Left lung (tissue), 10 donors: ENCODE results near the gene ZNF782. TPM values are rescaled to one million over a fixed set of nuclear protein-coding genes. Genes with fewer than 3 reads are reported as not detected.
"Not testable (repeated sequence)": the region's sequence is repeated elsewhere in the genome, so short reads cannot be mapped to it uniquely, and the experiment has no call there.

Experiments
- ATAC-seq: fragments of 200-7000 bp; cut with Tn5 transposase; one replicate; pipeline ENCODE4 v1.9.1; 2020; ENCODE audit warnings: moderate library complexity
- DNase-seq, 4 donors: peaks; one replicate each; pipeline ENCODE4 v3.0.0-alpha.2; 2013 to 2020
- H3K27ac ChIP-seq, 2 donors: fragments of 200-600 bp; sonication (generic) in 1 of 2; one replicate each; pipeline versions ENCODE4 v1.5.0 to v1.8.0; 2020 to 2021
- H3K27me3 ChIP-seq, 2 donors: fragments of 200-600 bp; sonication (generic) in 1 of 2; one replicate each; pipeline versions ENCODE4 v1.5.0 to v1.8.0; 2020 to 2021
- H3K36me3 ChIP-seq, 2 donors: fragments of 200-600 bp; sonication (generic) in 1 of 2; one replicate each; pipeline versions ENCODE4 v1.5.0 to v1.8.0; 2020 to 2021
- H3K4me1 ChIP-seq, 2 donors: fragments of 200-600 bp; one replicate each; pipeline ENCODE4 v1.8.0; 2021
- H3K4me3 ChIP-seq, 2 donors: fragments of 200-600 bp; sonication (generic) in 1 of 2; one replicate each; pipeline versions ENCODE4 v1.5.0 to v1.8.0; 2020 to 2021; ENCODE audit warnings: mild to moderate bottlenecking in 1 of 2
- H3K9me3 ChIP-seq, 2 donors: fragments of 200-600 bp; sonication (generic) in 1 of 2; one replicate each; pipeline versions ENCODE4 v1.5.0 to v1.8.0; 2020 to 2021
- intact Hi-C, 2 donors: fragments of 100-400 bp; cut with DNase I; formaldehyde crosslinking; loops; one replicate each; pipeline versions ENCODE4 v1.11.2 to v1.14.2; 2022
- polyA plus RNA-seq, 6 donors: library from polyadenylated mRNA; unstranded; fragments of 120-200 nt; gene quantifications; one replicate each; pipeline ENCODE4 v1.2.1, GENCODE V29; 2013; ENCODE audit not compliant: insufficient read length in 6 of 6
- total RNA-seq, 2 donors: library from RNA; stranded (reverse); fragmentation: NEBNext Ultra II Directional; extraction: Animal tissue kit (Norgen Biotek cat#: 25700); gene quantifications; one replicate each; pipeline ENCODE4 v1.2.1, GENCODE V29; 2021
- TF ChIP-seq, protein P1 (sequence below), 2 donors: fragments of 200-600 bp; sonication (generic) in 1 of 2; IDR thresholded peaks; one replicate each; pipeline versions ENCODE4 v1.5.0 to v1.8.0; 2021; ENCODE audit warnings: antibody characterized with exemption in 2 of 2
- donor health status: DM: no; HTN: yes; CAD: no.
- donor health status: DM: no; HTN: no; CAD: no.

The ZNF782 gene
- total and polyA plus RNA-seq, 8 donors, result 3.8 to 8.7 (median 7.6) TPM

DNA sequence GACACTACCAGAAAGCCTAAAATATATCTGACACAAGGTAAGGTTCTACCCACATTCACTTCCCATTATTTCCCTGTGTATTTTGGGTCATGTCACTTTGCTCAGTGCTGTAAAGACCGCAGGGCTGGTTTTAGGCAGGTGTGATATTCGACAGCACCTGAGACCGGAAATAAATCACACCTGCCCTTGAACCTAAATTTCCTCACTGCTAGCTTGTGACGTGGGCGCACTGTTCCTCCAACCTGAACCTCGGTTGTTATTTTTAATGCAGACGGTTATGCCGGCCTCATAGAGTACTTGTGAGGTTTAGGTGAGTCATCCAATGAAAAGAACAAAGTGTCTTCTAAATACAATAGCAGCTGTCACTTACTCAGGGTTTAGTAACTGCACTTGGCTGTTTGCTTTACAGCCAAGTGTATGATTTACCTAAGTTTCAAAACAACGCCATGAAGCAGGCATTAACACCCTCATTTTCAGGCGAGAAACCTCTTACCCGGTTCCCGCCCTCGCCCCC lies 20.7 kb upstream of the ZNF782 start:
- TF ChIP-seq, protein P1, sequence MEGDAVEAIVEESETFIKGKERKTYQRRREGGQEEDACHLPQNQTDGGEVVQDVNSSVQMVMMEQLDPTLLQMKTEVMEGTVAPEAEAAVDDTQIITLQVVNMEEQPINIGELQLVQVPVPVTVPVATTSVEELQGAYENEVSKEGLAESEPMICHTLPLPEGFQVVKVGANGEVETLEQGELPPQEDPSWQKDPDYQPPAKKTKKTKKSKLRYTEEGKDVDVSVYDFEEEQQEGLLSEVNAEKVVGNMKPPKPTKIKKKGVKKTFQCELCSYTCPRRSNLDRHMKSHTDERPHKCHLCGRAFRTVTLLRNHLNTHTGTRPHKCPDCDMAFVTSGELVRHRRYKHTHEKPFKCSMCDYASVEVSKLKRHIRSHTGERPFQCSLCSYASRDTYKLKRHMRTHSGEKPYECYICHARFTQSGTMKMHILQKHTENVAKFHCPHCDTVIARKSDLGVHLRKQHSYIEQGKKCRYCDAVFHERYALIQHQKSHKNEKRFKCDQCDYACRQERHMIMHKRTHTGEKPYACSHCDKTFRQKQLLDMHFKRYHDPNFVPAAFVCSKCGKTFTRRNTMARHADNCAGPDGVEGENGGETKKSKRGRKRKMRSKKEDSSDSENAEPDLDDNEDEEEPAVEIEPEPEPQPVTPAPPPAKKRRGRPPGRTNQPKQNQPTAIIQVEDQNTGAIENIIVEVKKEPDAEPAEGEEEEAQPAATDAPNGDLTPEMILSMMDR (IDR thresholded peaks at IDR 0.05), result no peak
- ATAC-seq (peak; percentile 79), DNase-seq (no peak)
- H3K4me1 ChIP-seq, result peaks cover 0 to 15% of the 10 kb centered on the region in 2 donors
- H3K27me3 ChIP-seq, result peaks cover 26 to 57% of the 10 kb centered on the region in 2 donors
- peak overlapping the region; percentile 38 to 41 for H3K4me3 ChIP-seq
- no peaks in the 10 kb centered on the region for H3K36me3 ChIP-seq
- peak overlapping the region in 1 of 2 donors; percentile 68 for H3K27ac ChIP-seq
- no peaks in the 10 kb centered on the region for H3K9me3 ChIP-seq
- intact Hi-C loops, result no loop called here

DNA sequence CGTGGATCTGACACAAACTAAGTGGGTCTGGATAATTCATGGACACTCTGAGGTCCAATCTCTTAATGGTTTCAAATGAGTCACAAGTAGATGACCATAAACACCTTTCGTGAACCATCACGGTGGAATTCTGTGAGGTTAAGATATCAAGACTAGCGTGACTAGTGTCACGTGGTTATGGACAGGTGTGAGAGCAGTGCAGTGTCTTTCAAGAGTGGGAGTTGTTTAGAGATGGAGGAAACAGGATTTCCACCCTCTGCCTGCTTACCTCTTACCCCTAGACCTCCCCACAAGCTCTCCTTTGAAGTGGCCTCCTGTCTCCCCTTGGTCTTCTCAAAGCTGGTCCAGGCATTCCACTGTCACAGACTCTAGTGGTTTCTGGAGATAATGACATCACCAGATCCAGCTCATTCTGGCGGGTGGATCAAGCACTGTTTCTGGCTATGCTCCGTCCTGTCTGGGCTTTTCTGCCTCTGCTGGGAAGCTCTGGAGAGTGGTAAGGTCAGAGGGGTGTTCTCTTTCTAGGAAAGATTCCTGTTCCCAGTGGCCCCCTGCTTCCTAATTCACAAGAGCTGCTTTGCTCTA lies 20.0 kb upstream of the ZNF782 start:
- DNase-seq (no peak), ATAC-seq (no peak)
- Histone ChIP-seq H3K27me3 (peaks cover 26 to 51% of the 10 kb centered on the region in 2 donors), H3K9me3 (no peaks in the 10 kb centered on the region), H3K27ac (no peak overlapping the region), H3K4me3 (no peak overlapping the region), H3K36me3 (no peaks in the 10 kb centered on the region), H3K4me1 (peaks cover 0 to 15% of the 10 kb centered on the region in 2 donors)
- intact Hi-C loops, result no loop called here
- TF ChIP-seq, protein P1 (IDR thresholded peaks at IDR 0.05), result no peak

DNA sequence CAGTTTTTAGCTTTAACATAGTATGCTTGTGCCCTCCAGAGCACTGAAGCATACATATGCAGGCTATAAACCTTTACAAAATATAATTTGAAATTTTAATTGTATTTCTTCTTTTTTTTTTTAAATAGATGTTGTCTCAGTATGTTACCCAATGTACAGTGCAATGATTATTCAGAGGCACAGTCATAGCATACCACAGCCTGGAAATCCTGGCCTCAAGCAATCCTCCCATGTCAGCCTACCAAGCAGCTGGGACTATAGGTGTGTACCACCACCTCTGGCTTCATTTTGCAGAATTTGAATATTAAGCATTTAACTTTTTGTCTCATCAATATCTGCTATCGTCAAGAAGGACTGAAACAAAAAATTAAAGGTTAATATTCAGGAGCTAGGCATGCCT lies 16.9 kb upstream of the ZNF782 start:
- no peak overlapping the region for H3K4me3 ChIP-seq
- peaks cover 0 to 8% of the 10 kb centered on the region in 2 donors for H3K4me1 ChIP-seq
- ATAC-seq (no peak), DNase-seq (no peak)
- intact Hi-C loops, result no loop called here
- no peaks in the 10 kb centered on the region for H3K9me3 ChIP-seq
- H3K36me3 ChIP-seq, result no peaks in the 10 kb centered on the region
- H3K27ac ChIP-seq, result no peak overlapping the region
- H3K27me3 ChIP-seq, result peaks cover 5 to 20% of the 10 kb centered on the region in 2 donors
- TF ChIP-seq, protein P1 (IDR thresholded peaks at IDR 0.05), result no peak

DNA sequence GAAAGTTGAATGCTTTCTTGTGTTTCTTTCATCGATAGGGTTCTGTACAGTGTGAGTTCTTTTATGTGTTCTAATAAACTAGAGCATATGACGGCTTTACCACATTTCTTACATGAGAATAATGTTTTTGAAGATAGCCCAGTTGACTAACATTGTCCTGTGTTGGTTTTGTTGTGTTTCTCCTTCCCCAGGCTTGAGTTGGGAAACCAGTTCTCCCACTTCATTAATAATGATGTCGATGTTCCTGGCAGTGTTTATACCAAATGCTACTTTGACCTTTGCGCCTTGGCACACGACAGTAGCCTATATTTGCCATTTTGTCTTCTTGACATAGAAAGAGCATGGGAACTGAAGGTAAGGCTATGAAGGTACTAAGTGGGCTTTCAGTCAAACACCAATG lies 14.4 kb upstream of the ZNF782 start:
- H3K4me3 ChIP-seq, result no peak overlapping the region
- H3K4me1 ChIP-seq, result no peaks in the 10 kb centered on the region
- intact Hi-C loops, result no loop called here
- no peak overlapping the region for H3K27ac ChIP-seq
- H3K27me3 ChIP-seq, result no peaks in the 10 kb centered on the region
- H3K36me3 ChIP-seq, result no peaks in the 10 kb centered on the region
- peaks cover 0 to 7% of the 10 kb centered on the region in 2 donors for H3K9me3 ChIP-seq
- TF ChIP-seq, protein P1 (IDR thresholded peaks at IDR 0.05), result no peak
- ATAC-seq, result no peak
- no peak for DNase-seq

DNA sequence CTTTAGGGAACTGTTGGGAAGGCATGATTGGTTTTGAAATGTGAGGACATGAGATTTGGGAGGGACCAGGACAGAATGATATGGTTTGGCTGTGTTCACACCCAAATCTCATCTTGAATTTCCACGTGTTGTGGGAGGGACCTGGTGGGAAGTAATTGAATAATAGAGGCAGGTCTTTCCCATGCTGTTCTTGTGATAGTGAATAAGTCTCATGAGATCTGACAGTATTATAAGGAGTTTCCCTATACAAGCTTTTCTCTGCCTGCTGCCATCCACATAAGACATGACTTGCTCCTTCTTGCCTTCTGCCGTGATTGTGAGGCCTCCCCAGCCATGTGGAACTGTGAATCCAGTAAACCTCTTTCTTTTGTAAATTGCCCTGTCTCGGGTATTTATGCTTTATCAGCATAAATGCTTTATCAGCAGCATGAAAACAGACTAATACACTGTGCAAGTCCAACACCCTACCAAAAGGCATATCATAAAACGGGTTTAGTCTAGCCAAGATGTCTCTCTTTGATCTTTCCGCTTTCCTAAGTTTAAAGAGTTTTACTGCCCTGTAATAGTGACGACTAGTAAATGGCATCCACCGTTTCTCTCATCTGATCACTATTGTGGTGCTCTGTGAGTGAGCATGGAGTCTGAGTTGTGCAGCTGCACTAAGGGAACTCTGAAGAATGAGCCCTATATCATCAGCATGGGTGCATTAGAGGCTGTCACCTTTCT lies 12.9 kb upstream of the ZNF782 start:
- H3K27ac ChIP-seq, result no peak overlapping the region
- no peaks in the 10 kb centered on the region for H3K4me1 ChIP-seq
- no peak overlapping the region for H3K4me3 ChIP-seq
- H3K27me3 ChIP-seq, result no peaks in the 10 kb centered on the region
- DNase-seq, result no peak
- intact Hi-C loops, result no loop called here
- TF ChIP-seq, protein P1 (IDR thresholded peaks at IDR 0.05), result no peak
- peaks cover 0 to 7% of the 10 kb centered on the region in 2 donors for H3K9me3 ChIP-seq
- ATAC-seq, result no peak
- H3K36me3 ChIP-seq, result no peaks in the 10 kb centered on the region

DNA sequence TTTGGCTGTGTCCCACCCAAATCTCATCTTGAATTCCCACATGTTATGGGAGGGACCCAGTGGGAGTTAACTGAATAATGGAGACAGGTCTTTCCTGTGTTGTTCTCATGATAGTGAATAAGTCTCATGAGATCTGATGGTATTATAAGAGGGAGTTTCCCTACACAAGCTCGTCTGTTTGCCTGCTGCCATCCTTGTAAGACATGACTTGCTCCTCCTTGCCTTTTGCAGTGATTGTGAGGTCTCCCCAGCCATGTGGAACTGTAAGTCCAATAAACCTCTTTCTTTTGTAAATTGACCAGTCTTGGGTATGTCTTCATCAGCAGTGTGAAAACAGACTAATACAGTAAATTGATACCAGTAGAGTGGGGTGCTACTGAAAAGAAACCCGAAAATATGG lies 10.9 kb upstream of the ZNF782 start:
- H3K9me3 ChIP-seq, DNase-seq, H3K4me1 ChIP-seq, H3K36me3 ChIP-seq, H3K4me3 ChIP-seq, H3K27me3 ChIP-seq, intact Hi-C loops, ATAC-seq, H3K27ac ChIP-seq: not testable (repeated sequence)
